CD4-positive, alpha-beta T cell (primary cell): ENCODE measurements around the gene CRYL1. TPM values are rescaled to one million over a fixed set of nuclear protein-coding genes. Genes with fewer than 3 reads are reported as not detected.

Experiments used
- ATAC-seq: fragments of 200-7000 bp; cut with Tn5 transposase; one replicate; pipeline ENCODE4 v1.10.0; 2022; ENCODE audit warnings: mild to moderate bottlenecking; ENCODE audit not compliant: poor library complexity
- CTCF ChIA-PET: fragments of 350-600 bp; sonication (Branson Sonifier 250); formaldehyde crosslinking; loops from one replicate; lab custom pipeline; 2021; ENCODE audit warnings: antibody characterized with exemption, inconsistent platforms; lab: Charles Lee
- POLR2A ChIA-PET: fragments of 350-600 bp; sonication (Branson Sonifier 250); formaldehyde crosslinking; loops from one replicate; lab custom pipeline; 2021; ENCODE audit warnings: antibody characterized with exemption, inconsistent platforms; lab: Charles Lee
- DNase-seq, 14 experiments: peaks; one replicate each; pipeline ENCODE4 v3.0.0-alpha.2; 2013 to 2020; ENCODE audit warnings: mixed read lengths in 2 of 14
- H3K27ac ChIP-seq, 2 donors: one replicate each; pipeline versions ENCODE4 v1.5.1 to v1.7.0; 2013; ENCODE audit warnings: low read length in 2 of 2, low read depth in 1 of 2, mild to moderate bottlenecking in 1 of 2
- H3K27me3 ChIP-seq, 2 experiments: 1 replicate in 1 of 2; 2 replicates in 1 of 2; pipeline versions ENCODE4 v1.6.1 to v1.7.0; 2013; ENCODE audit warnings: low read length in 2 of 2, control low read depth in 1 of 2, mild to moderate bottlenecking in 1 of 2, moderate library complexity in 1 of 2; ENCODE audit not compliant: insufficient read depth in 2 of 2, control insufficient read depth in 1 of 2
- H3K36me3 ChIP-seq: one replicate; pipeline ENCODE4 v1.6.1; 2013; ENCODE audit warnings: low read length, control low read depth; ENCODE audit not compliant: insufficient read depth
- H3K4me1 ChIP-seq: one replicate; pipeline ENCODE4 v1.6.1; 2013; ENCODE audit warnings: low read length, control low read depth; ENCODE audit not compliant: insufficient read depth
- H3K4me3 ChIP-seq: one replicate; pipeline ENCODE4 v1.5.1; 2013; ENCODE audit warnings: mild to moderate bottlenecking, low read length, moderate library complexity
- H3K9me3 ChIP-seq, 2 experiments: 1 replicate in 1 of 2; 2 replicates in 1 of 2; pipeline versions ENCODE4 v1.6.1 to v1.7.0; 2013; ENCODE audit warnings: low read length in 2 of 2, mild to moderate bottlenecking in 2 of 2, control low read depth in 1 of 2, moderate library complexity in 1 of 2; ENCODE audit not compliant: control insufficient read depth in 1 of 2, insufficient read depth in 1 of 2
- H3K27ac Mint-ChIP-seq: one replicate; pipeline ENCODE4 v1.8.0; 2020; ENCODE audit warnings: mixed read lengths
- H3K27me3 Mint-ChIP-seq: one replicate; pipeline ENCODE4 v1.8.0; 2021; ENCODE audit warnings: mixed read lengths
- H3K36me3 Mint-ChIP-seq: one replicate; pipeline ENCODE4 v1.8.0; 2021; ENCODE audit warnings: low read depth, mixed read lengths
- H3K4me1 Mint-ChIP-seq: one replicate; pipeline ENCODE4 v1.8.0; 2021; ENCODE audit warnings: low read depth, mixed read lengths
- H3K4me3 Mint-ChIP-seq: one replicate; pipeline ENCODE4 v1.8.0; 2020; ENCODE audit warnings: mild to moderate bottlenecking, mixed read lengths
- H3K9me3 Mint-ChIP-seq: one replicate; pipeline ENCODE4 v1.8.0; 2020; ENCODE audit warnings: mixed read lengths
- CTCF ChIP-seq: fragments of 200-600 bp; IDR thresholded peaks from one replicate; pipeline ENCODE4 v1.8.0; 2022; ENCODE audit warnings: antibody characterized with exemption, mild to moderate bottlenecking
- intact Hi-C, 2 experiments: fragments of 100-400 bp; cut with DNase I in 1 of 2; cut with micrococcal nuclease in 1 of 2; formaldehyde crosslinking; loops; one replicate each; pipeline versions ENCODE4 v1.15.1 to v1.9.0; 2023 to 2025; cut with DNase I, micrococcal nuclease
- total RNA-seq, 174 experiments: library from RNA in 2 of 174; stranded (reverse) in 2 of 174; gene quantifications; one replicate each; pipeline ENCODE4 v1.2.3 and lab custom pipeline; 2021 to 2026

The CRYL1 gene
- total RNA-seq, 2 experiments from 2014 or later = 7.9 to 8.0 TPM

GRCh38 chr13:20391597-20392452 is 133.8 kb downstream of the CRYL1 start:
- no peak overlapping the region for H3K4me3 ChIP-seq
- no peaks in the 10 kb centered on the region for H3K36me3 Mint-ChIP-seq
- no peak for ATAC-seq

GRCh38 chr13:20390526-20391175 is 135.0 kb downstream of the CRYL1 start:
- DNase-seq (no peak), ATAC-seq (no peak)
- no peaks in the 10 kb centered on the region for H3K4me1 ChIP-seq
- Mint-ChIP-seq H3K4me1 (peaks cover 9% of the 10 kb centered on the region), H3K36me3 (no peaks in the 10 kb centered on the region), H3K27ac (no peak overlapping the region), H3K27me3 (no peaks in the 10 kb centered on the region), H3K9me3 (no peaks in the 10 kb centered on the region), H3K4me3 (no peak overlapping the region)
- TF ChIP-seq CTCF = no peak
- POLR2A ChIA-PET = no interaction called here
- no peaks in the 10 kb centered on the region for H3K36me3 ChIP-seq
- no peaks in the 10 kb centered on the region for H3K27me3 ChIP-seq
- CTCF ChIA-PET = no interaction called here
- intact Hi-C loops = no loop called here
- H3K9me3 ChIP-seq = peaks cover 0 to 24% of the 10 kb centered on the region in 2 experiments
- no peak overlapping the region for H3K4me3 ChIP-seq
- no peak overlapping the region for H3K27ac ChIP-seq

More at GRCh38 chr13:20391597-20392452, 133.8 kb downstream of the CRYL1 start:
- intact Hi-C loops = no loop called here
- Mint-ChIP-seq H3K4me1 (peaks cover 9% of the 10 kb centered on the region), H3K27me3 (no peaks in the 10 kb centered on the region), H3K27ac (no peak overlapping the region), H3K9me3 (no peaks in the 10 kb centered on the region), H3K4me3 (no peak overlapping the region)
- POLR2A ChIA-PET = no interaction called here
- Histone ChIP-seq H3K9me3 (peaks cover 0 to 24% of the 10 kb centered on the region in 2 experiments), H3K36me3 (no peaks in the 10 kb centered on the region), H3K27me3 (no peaks in the 10 kb centered on the region), H3K4me1 (no peaks in the 10 kb centered on the region), H3K27ac (no peak overlapping the region)
- no peak for TF ChIP-seq CTCF
- CTCF ChIA-PET = no interaction called here
- DNase-seq = no peak

- Histone ChIP-seq H3K27ac (no peak overlapping the region), H3K4me3 (no peak overlapping the region), H3K27me3 (no peaks in the 10 kb centered on the region), H3K9me3 (peaks cover 0 to 21% of the 10 kb centered on the region in 2 experiments), H3K4me1 (no peaks in the 10 kb centered on the region), H3K36me3 (no peaks in the 10 kb centered on the region)
- intact Hi-C loops = no loop called here
- Mint-ChIP-seq H3K4me1 (peaks cover 9% of the 10 kb centered on the region), H3K27ac (no peak overlapping the region), H3K27me3 (no peaks in the 10 kb centered on the region), H3K9me3 (no peaks in the 10 kb centered on the region), H3K4me3 (no peak overlapping the region), H3K36me3 (no peaks in the 10 kb centered on the region)
- CTCF ChIA-PET = no interaction called here
- DNase-seq (no peak), ATAC-seq (no peak)
- TF ChIP-seq CTCF = no peak
- POLR2A ChIA-PET = no interaction called here
Measured at GRCh38 chr13:20389696-20390525, 135.7 kb downstream of the CRYL1 start.
